Measurements from ENCODE around the gene CAMK4.

CAMK4 gene

GRCh38 chr5:111223787-111224560 is at the start of gene CAMK4:
TSS of gene CAMK4 (plus strand) at chr5:111224384. CDS start at chr5:111224484, 100 bp downstream.
- DNase-seq = peak; percentile 35

GRCh38 chr5:111183064-111183463 is 41.1 kb upstream of the CAMK4 start:
- DNase-seq = no peak

DNA sequence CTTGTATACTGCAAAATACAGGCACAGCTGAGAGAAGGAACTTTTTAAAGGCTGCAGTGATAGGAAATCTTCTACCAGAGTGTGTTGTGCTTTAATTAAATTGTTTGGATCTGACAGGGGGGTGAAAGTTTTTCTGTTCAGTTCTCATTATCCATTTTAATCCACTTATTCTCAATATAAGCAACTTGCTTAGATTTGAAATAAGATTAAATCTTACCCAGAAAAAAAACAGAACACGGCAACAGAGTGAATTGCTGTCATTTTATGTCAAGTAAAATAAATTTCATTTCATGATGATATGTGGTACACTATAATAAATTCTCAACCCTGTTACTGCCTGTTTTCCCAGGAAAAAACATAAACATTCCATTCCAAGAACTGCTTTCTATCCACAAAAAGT is 37.1 kb upstream of the CAMK4 start:
- no peak for DNase-seq

GRCh38 chr5:111194053-111194452 is 30.1 kb upstream of the CAMK4 start:
- DNase-seq = no peak

GRCh38 chr5:111194925-111195324 is 29.3 kb upstream of the CAMK4 start:
- no peak for DNase-seq

- no peak for DNase-seq
Measured at GRCh38 chr5:111197523-111197922, 26.7 kb upstream of the CAMK4 start.

DNA sequence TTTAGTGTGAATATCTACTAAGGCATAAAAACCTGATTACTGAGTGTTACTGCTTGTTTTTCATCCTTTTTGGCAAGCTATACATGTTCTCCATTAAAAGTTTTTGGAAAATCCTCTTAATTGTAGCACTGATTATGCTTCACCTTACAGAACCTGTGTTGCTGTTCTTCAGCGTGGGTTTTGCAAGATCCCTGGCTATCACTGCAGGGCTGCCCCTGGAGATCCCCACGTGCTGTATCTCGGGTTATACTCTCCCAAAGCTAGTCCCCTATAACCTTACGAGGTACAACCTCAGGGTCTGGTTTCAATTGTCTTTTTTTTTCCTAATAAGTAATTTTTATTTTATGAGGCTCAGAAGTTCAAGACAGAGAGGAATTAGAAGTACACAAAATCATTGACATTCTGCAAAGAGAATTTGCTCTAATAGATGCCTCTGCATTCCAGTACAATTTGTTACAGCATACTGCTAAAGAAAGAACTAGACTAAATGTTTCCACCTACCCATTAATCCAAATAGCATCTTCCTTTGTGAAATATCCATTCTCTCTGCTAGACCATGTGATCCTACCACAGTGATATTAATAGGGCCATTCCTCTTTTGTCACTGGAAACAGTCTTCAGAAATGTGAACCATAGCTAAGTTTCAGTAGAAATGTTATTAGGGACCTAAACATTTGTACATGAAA is 25.8 kb upstream of the CAMK4 start:
- DNase-seq = no peak

- DNase-seq = no peak
Measured at GRCh38 chr5:111200828-111201227, 23.4 kb upstream of the CAMK4 start.

DNA sequence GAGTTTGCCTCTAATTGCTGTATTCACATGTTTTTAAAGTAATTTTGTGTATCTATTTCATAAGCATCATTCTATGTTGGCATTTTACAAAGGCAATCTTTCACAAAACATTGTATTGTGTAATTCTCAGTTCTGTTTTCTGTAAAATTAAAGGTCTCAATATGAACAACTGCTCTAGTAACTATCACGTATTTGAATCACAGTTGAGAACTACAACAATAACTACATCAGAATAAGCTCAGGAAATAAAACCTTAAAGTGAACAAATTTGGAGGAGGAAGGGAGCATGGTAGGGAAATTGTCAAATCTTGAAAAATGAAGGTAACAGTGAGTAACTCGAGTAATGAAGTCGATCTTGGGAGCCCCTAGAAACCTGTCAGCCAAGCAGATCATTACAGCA is 22.5 kb upstream of the CAMK4 start:
- no peak for DNase-seq

GRCh38 chr5:111211341-111211740 is 12.8 kb upstream of the CAMK4 start:
- DNase-seq = no peak

- DNase-seq = no peak
Measured at GRCh38 chr5:111214052-111214742, 10.0 kb upstream of the CAMK4 start.

DNA sequence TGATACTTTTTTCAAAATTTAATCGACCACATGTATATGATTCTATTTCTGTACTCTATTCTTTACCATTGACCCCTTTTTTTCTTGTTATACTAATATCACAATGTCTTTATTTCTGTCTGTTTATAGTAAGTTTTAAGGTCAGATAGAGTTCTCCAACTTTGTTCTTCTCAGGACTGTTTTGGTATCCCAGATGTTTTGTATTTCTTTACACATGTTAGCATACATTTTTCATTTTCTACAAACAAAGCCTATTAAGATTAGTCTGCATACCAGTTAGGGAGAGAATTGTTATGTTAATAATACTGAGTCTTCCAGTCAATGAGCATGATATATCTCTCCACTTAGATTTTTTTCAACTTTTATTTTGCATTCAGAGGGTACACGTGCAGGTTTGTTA is 8.2 kb upstream of the CAMK4 start:
- DNase-seq = no peak

- DNase-seq = no peak
Measured at GRCh38 chr5:111221139-111221538, 3.0 kb upstream of the CAMK4 start.

- no peak for DNase-seq
Measured at GRCh38 chr5:111223101-111223786, 940 bp upstream of the CAMK4 start.

GRCh38 chr5:111224561-111225345 is 569 bp downstream of the CAMK4 start:
- no peak for DNase-seq

- DNase-seq = no peak
Measured at GRCh38 chr5:111225926-111226325, 1.7 kb downstream of the CAMK4 start.

- DNase-seq = no peak
Measured at GRCh38 chr5:111226556-111226955, 2.4 kb downstream of the CAMK4 start.

DNA sequence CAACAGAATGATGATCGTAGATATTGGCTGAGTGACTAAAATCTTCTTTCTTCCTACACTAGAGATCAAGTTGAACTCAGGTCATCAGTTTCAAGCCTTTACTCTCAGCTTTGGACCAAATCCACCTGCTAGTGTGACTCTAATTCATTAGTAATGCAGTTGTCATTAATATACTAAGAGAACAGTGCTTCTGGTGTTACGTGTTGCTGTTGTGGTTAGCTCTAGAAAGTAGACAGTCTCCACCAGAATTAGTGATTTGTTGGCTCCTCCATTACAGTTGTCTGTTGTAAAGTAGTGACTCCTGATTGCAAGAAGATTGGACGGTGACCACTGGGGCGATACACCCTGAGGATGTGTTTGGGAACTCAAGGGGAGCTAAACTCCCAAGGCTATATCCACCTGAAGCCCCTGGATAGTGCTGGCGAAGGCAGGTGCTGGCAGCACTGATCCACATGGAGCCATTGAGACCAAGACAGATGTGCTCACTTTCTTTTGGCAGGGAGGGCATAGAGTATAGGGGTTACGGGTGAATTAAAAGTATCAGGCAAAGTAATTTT is 3.1 kb downstream of the CAMK4 start:
- DNase-seq = no peak

DNA sequence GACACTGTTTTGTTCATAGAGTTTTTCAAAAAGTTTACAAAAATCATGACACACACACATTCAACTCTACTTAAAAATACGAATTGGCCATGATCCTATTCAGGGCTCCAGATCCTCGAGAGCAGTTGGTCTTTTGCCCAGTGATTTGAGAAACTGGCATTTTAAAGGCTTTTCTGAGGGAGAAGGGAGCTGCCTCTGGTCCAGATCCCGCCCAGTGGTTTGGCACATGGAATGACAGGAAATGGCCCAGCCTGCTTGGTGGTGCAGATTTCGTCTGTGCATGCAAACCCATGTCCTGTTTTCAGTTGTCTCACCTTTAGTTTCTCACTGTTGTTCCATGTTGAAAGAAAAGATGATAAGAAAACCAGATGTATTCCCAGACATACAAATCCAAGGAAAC is 3.6 kb downstream of the CAMK4 start:
- no peak for DNase-seq

DNA sequence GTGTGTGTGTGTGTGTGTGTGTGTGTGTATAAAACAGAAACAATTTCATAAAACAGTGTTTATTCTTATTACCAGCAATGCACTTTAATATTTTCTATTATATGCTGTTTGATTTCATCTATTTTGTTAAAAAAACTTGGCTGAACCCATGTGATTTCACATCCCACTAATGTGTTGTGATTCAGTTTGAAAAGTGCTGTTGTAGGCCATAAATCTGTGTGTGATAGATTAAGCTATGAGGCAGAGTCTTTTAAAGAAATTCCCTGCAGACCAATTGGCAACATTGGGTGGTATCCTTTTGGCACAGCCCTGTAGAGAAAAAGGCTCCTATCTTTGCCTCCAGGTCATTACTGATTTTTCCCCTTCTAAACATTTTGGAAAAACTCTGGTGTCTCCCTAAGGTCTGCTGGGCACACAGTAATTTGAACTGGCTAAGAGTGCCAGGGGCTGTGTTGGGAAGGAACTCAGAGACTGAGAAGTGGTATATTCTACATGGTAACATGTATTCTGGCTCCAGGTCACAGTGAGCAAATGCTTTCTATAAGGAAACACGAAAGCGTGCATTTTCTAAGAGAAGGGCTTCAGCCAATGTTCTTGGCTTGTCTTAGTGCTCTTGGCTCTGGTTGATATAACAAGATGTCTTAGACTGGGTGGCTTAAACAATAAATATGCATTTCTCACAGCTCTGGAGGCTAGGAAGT is 4.5 kb downstream of the CAMK4 start:
- no peak for DNase-seq

DNA sequence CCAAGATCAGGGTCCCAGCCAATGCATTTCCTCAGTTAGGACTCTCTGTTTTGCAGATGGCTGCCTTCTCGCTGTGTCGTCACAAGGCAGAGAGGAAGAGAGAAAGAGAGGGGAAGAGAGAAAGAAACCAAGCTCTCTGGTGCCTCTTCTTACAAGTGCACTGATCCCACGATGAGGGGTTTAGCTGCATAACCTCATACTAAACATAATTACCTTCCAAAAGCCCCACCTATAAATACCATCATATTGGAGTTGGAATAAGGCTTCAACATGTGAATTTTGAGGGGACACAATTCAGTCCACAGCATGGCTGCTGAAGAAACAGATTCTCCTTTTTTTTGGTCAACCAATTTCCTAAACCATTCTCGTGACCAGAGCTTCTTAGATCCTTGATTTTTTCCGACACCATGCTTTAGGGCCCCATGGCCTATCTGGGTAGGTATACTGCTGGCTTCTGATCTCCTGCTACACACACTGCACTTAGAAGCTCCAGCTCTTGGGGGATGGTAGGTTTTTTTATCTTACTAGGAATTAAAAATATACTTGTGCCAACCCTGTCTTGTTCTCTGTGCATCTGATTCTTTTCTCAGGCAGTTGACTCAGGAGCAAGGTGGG is 5.1 kb downstream of the CAMK4 start:
- no peak for DNase-seq
